HEK293T (cell line): Measurements from ENCODE around the gene WNT6.

Source experiments
- CTCF ChIA-PET: fragments of 350-600 bp; formaldehyde crosslinking; extraction: SDS; loops from one replicate; lab custom pipeline; 2021; ENCODE audit warnings: antibody characterized with exemption, inconsistent platforms; lab: Yijun Ruan, JAX
- POLR2A ChIA-PET: fragments of 350-600 bp; formaldehyde crosslinking; extraction: SDS; loops from one replicate; lab custom pipeline; 2020; ENCODE audit warnings: antibody characterized with exemption, inconsistent platforms; lab: Yijun Ruan, JAX
- DNase-seq: peaks from one replicate; pipeline ENCODE4 v3.0.0; 2012; ENCODE audit warnings: mixed read lengths; ENCODE audit errors: extremely low spot score
- ARNT ChIP-seq: fragments of 450-650 bp; IDR thresholded peaks from 2 replicates; pipeline ENCODE4 v1.6.1; 2017; ENCODE audit warnings: mild to moderate bottlenecking
- BHLHE40 ChIP-seq: fragments of 450-650 bp; IDR thresholded peaks from 2 replicates; pipeline ENCODE4 v1.6.1; 2016; ENCODE audit warnings: mild to moderate bottlenecking, moderate library complexity, borderline replicate concordance
- CTBP1 ChIP-seq: fragments of 450-650 bp; IDR thresholded peaks from 2 replicates; pipeline ENCODE4 v1.6.1; 2016; ENCODE audit warnings: borderline replicate concordance
- ELF4 ChIP-seq: fragments of 450-650 bp; IDR thresholded peaks from 2 replicates; pipeline ENCODE4 v1.6.1; 2017; ENCODE audit warnings: antibody characterized with exemption
- FOXA1 ChIP-seq: fragments of 450-650 bp; IDR thresholded peaks from 2 replicates; pipeline ENCODE4 v1.6.1; 2016; ENCODE audit warnings: mild to moderate bottlenecking
- FOXK2 ChIP-seq: fragments of 450-650 bp; IDR thresholded peaks from 2 replicates; pipeline ENCODE4 v1.6.1; 2016; ENCODE audit warnings: mild to moderate bottlenecking
- FOXM1 ChIP-seq: fragments of 450-650 bp; IDR thresholded peaks from 2 replicates; pipeline ENCODE4 v1.6.1; 2017; ENCODE audit warnings: mild to moderate bottlenecking, borderline replicate concordance
- HDGF ChIP-seq: fragments of 450-650 bp; IDR thresholded peaks from 2 replicates; pipeline ENCODE4 v1.6.1; 2017; ENCODE audit warnings: antibody characterized with exemption, borderline replicate concordance
- L3MBTL2 ChIP-seq: fragments of 450-650 bp; conservative IDR thresholded peaks from 2 replicates; pipeline ENCODE4 v1.6.1; 2016; ENCODE audit warnings: mild to moderate bottlenecking
- LEF1 ChIP-seq: fragments of 450-650 bp; IDR thresholded peaks from 2 replicates; pipeline ENCODE4 v1.6.1; 2017; ENCODE audit warnings: mild to moderate bottlenecking, borderline replicate concordance
- NFRKB ChIP-seq: fragments of 450-650 bp; IDR thresholded peaks from 2 replicates; pipeline ENCODE4 v1.6.1; 2016; ENCODE audit warnings: mild to moderate bottlenecking, moderate library complexity
- PKNOX1 ChIP-seq: fragments of 450-650 bp; IDR thresholded peaks from 2 replicates; pipeline ENCODE4 v1.6.1; 2016
- SP1 ChIP-seq: fragments of 450-650 bp; IDR thresholded peaks from 2 replicates; pipeline ENCODE4 v1.6.1; 2017
- SUZ12 ChIP-seq: fragments of 450-650 bp; IDR thresholded peaks from 2 replicates; pipeline ENCODE4 v1.6.1; 2016; ENCODE audit warnings: mild to moderate bottlenecking
- TARDBP ChIP-seq: fragments of 450-650 bp; IDR thresholded peaks from 2 replicates; pipeline ENCODE4 v1.6.1; 2016
- ZNF384 ChIP-seq: fragments of 450-650 bp; IDR thresholded peaks from 2 replicates; pipeline ENCODE4 v1.6.1; 2016

The WNT6 gene

GRCh38 chr2:218878486-218878885, 18.9 kb downstream of the WNT6 start:
- ChIA-PET POLR2A (interaction anchor here (0.8 kb wide), 1 partner anchor 20 kb away, joined by 3 read pairs; no protein-coding TSS in a partner anchor), CTCF (interaction anchor here (2.5 kb wide), 1 partner anchor 20 kb away, joined by 13 read pairs; no protein-coding TSS in a partner anchor)
- TF ChIP-seq FOXK2 (no peak), CTBP1 (no peak), LEF1 (no peak), L3MBTL2 (no peak), HDGF (no peak), SUZ12 (no peak), ZNF384 (no peak), ELF4 (no peak), ARNT (no peak), BHLHE40 (no peak), FOXA1 (no peak), SP1 (no peak), FOXM1 (no peak), PKNOX1 (no peak), TARDBP (no peak), NFRKB (no peak)
- no peak for DNase-seq

- CTCF ChIA-PET = interaction anchor here (0.6 to 2.5 kb wide), 3 partner anchors 14 to 179 kb away, joined by 3 to 13 read pairs (median 4); no protein-coding TSS in a partner anchor
- DNase-seq = no peak
- TF ChIP-seq TARDBP (no peak), SUZ12 (no peak), FOXM1 (no peak), L3MBTL2 (no peak), ARNT (no peak), HDGF (no peak), ELF4 (no peak), SP1 (no peak), FOXK2 (no peak), NFRKB (no peak), ZNF384 (no peak), CTBP1 (no peak), PKNOX1 (no peak), FOXA1 (no peak), BHLHE40 (no peak), LEF1 (no peak)
- POLR2A ChIA-PET = interaction anchor here (0.8 to 1.0 kb wide), 2 partner anchors 19 kb away, joined by 3 read pairs; no protein-coding TSS in a partner anchor
Observed at GRCh38 chr2:218878926-218879761, 19.5 kb downstream of the WNT6 start.

GRCh38 chr2:218879776-218880101, 20.1 kb downstream of the WNT6 start:
- TF ChIP-seq TARDBP = no peak
- TF ChIP-seq PKNOX1 = no peak
- no peak for TF ChIP-seq SUZ12
- TF ChIP-seq BHLHE40 = no peak
- TF ChIP-seq CTBP1 = no peak
- no peak for TF ChIP-seq HDGF
- ChIA-PET CTCF (interaction anchor here (0.9 to 2.5 kb wide), 2 partner anchors 13 to 18 kb away, joined by 3 to 13 read pairs; no protein-coding TSS in a partner anchor), POLR2A (interaction anchor here (1.0 to 1.2 kb wide), 2 partner anchors 18 to 19 kb away, joined by 3 read pairs; no protein-coding TSS in a partner anchor)
- no peak for DNase-seq

- ChIA-PET CTCF (interaction anchor here (0.9 to 3.0 kb wide), 3 partner anchors 12 to 18 kb away, joined by 3 to 14 read pairs (median 13); no protein-coding TSS in a partner anchor), POLR2A (interaction anchor here (1.0 to 1.2 kb wide), 2 partner anchors 18 to 20 kb away, joined by 3 read pairs; no protein-coding TSS in a partner anchor)
- TF ChIP-seq SUZ12 = no peak
- no peak for DNase-seq
Observed at GRCh38 chr2:218880102-218880858, 20.7 kb downstream of the WNT6 start, which contains the start of gene WNT10A. Gene WNT10A (plus strand): TSS chr2:218880852. CDS start chr2:218880996, 144 bp downstream.

- ChIA-PET CTCF (interaction anchor here (0.8 to 3.0 kb wide), 2 partner anchors 12 to 99 kb away, joined by 3 to 14 read pairs; no protein-coding TSS in a partner anchor), POLR2A (interaction anchor here (1.2 kb wide), 1 partner anchor 20 kb away, joined by 3 read pairs; no protein-coding TSS in a partner anchor)
- DNase-seq = no peak
- TF ChIP-seq TARDBP (no peak), SP1 (no peak)
Observed at GRCh38 chr2:218880859-218881594, 21.4 kb downstream of the WNT6 start.
